Measurements from ENCODE around the gene KLF16. TPM values are rescaled to one million over a fixed set of nuclear protein-coding genes. Genes with fewer than 3 reads are reported as not detected.

Gene KLF16
- total RNA-seq, 1 donor, result 6.9 TPM

DNA sequence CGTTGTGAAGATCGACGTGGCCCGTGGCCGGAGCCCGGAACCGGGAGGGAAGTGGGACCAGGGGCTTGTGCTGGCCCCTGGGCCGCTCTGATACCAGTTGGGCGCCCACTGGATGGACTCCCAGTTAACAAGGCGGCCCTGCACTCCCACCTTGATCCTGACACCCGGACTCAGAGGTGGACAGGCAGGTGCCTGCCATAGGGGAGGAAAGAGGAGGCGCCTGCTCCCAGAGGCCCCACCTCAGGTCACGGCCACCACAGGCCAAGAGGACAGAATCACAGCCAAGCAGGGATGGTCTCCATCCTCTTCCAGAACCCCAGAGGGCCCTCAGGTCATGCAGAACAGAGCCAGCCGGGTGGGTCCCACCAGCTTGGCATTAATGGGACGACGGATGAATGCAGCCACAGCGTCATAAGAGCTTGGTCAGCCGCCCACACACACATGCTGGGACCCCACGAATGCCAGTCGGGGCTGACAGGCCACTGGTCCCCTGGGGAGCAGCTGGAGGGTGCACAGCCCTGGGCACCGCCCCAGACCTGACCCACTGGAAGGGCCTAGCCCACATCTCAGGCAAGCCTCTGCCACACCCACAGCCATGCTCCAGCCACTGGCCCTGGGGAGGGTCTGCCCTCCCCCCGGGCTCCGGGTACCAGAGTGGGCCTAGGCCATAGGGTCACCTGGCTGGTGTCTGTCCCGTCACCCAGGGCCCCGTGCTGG lies 9.6 kb upstream of the KLF16 start:
- Histone ChIP-seq H3K27ac (ENCODE audit: low read depth, low read length) (no peak overlapping the region), H2AFZ (ENCODE audit: low read length) (no peak overlapping the region), H3K9me3 (ENCODE audit: low read depth, low read length) (no peaks in the 10 kb centered on the region), H3K4me2 (ENCODE audit: insufficient read depth, low read length) (no peak overlapping the region), H4K20me1 (ENCODE audit: insufficient read depth, low read length) (peaks cover 24% of the 10 kb centered on the region), H3K79me2 (ENCODE audit: insufficient read depth, low read length) (peaks cover 62% of the 10 kb centered on the region), H3K36me3 (ENCODE audit: insufficient read depth, low read length) (peaks cover 14% of the 10 kb centered on the region), H3K27me3 (ENCODE audit: insufficient read depth, low read length) (no peaks in the 10 kb centered on the region), H3K4me3 (ENCODE audit: insufficient read depth, low read length) (no peak overlapping the region), H3K4me1 (ENCODE audit: insufficient read depth, low read length) (peaks cover 21% of the 10 kb centered on the region)
- DNase-seq (ENCODE audit: insufficient read length, low spot score, missing footprints), result peak; percentile 34
- TF ChIP-seq, protein P1, sequence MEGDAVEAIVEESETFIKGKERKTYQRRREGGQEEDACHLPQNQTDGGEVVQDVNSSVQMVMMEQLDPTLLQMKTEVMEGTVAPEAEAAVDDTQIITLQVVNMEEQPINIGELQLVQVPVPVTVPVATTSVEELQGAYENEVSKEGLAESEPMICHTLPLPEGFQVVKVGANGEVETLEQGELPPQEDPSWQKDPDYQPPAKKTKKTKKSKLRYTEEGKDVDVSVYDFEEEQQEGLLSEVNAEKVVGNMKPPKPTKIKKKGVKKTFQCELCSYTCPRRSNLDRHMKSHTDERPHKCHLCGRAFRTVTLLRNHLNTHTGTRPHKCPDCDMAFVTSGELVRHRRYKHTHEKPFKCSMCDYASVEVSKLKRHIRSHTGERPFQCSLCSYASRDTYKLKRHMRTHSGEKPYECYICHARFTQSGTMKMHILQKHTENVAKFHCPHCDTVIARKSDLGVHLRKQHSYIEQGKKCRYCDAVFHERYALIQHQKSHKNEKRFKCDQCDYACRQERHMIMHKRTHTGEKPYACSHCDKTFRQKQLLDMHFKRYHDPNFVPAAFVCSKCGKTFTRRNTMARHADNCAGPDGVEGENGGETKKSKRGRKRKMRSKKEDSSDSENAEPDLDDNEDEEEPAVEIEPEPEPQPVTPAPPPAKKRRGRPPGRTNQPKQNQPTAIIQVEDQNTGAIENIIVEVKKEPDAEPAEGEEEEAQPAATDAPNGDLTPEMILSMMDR (IDR thresholded peaks at IDR 0.05; ENCODE audit: extremely low read depth, low read depth, low read length), result no peak

DNA sequence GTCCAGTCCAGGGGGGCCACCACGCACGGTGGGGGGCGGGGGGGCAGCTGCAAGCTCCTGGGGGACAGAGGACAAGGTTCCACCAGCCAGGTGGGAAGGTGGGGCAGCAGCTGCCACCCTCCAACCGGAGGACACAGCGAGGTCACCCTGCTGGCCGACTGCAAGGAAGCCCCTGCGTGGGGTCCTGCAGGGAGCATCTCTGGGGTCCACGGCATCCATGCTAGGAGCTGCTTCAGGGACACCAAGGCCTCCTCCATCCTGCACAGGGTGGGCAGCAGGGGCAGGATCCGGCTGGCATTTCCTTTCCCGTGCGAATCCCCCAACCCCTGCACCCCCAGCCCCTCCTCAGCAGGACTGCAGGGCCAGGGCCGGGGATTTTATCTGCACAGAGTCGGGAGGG lies 8.3 kb upstream of the KLF16 start:
- no peak for DNase-seq (ENCODE audit: insufficient read length, low spot score, missing footprints)
- H3K79me2 ChIP-seq (ENCODE audit: insufficient read depth, low read length), result peaks cover 62% of the 10 kb centered on the region
- peaks cover 24% of the 10 kb centered on the region for H4K20me1 ChIP-seq (ENCODE audit: insufficient read depth, low read length)
- TF ChIP-seq, protein P1 (IDR thresholded peaks at IDR 0.05; ENCODE audit: extremely low read depth, low read depth, low read length), result no peak
- H3K4me1 ChIP-seq (ENCODE audit: insufficient read depth, low read length), result peaks cover 21% of the 10 kb centered on the region
- H3K27me3 ChIP-seq (ENCODE audit: insufficient read depth, low read length), result no peaks in the 10 kb centered on the region
- no peak overlapping the region for H2AFZ ChIP-seq (ENCODE audit: low read length)
- H3K9me3 ChIP-seq (ENCODE audit: low read depth, low read length), result no peaks in the 10 kb centered on the region
- no peak overlapping the region for H3K27ac ChIP-seq (ENCODE audit: low read depth, low read length)
- H3K36me3 ChIP-seq (ENCODE audit: insufficient read depth, low read length), result peaks cover 14% of the 10 kb centered on the region
- no peak overlapping the region for H3K4me2 ChIP-seq (ENCODE audit: insufficient read depth, low read length)
- H3K4me3 ChIP-seq (ENCODE audit: insufficient read depth, low read length), result no peak overlapping the region

DNA sequence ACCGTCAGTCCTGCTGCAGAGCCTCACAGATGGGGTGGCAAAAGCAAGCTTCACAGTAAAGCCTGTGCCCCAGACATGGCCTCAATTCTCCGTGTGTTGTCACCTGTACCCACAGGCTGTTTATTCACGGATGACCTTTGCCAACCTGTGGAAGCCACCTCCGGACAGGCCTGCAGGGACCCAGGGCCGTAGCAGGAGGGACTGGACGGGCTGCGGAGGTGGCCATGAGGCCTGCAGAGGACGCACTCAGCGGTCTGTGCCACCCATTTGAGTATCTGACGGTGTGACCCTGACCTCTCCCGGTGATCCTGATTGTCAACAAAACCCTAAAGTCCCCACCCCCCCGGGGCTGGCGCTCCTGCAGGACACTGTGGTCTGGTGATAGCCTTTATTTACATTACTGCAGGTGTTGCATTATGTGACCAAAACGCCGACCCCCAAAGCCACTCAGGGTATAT lies 7.8 kb upstream of the KLF16 start:
- Histone ChIP-seq H3K36me3 (ENCODE audit: insufficient read depth, low read length) (peaks cover 14% of the 10 kb centered on the region), H3K79me2 (ENCODE audit: insufficient read depth, low read length) (peaks cover 57% of the 10 kb centered on the region), H3K27ac (ENCODE audit: low read depth, low read length) (no peak overlapping the region), H3K9me3 (ENCODE audit: low read depth, low read length) (no peaks in the 10 kb centered on the region), H3K4me1 (ENCODE audit: insufficient read depth, low read length) (peaks cover 16% of the 10 kb centered on the region), H4K20me1 (ENCODE audit: insufficient read depth, low read length) (peaks cover 24% of the 10 kb centered on the region), H2AFZ (ENCODE audit: low read length) (no peak overlapping the region), H3K4me3 (ENCODE audit: insufficient read depth, low read length) (no peak overlapping the region), H3K4me2 (ENCODE audit: insufficient read depth, low read length) (no peak overlapping the region), H3K27me3 (ENCODE audit: insufficient read depth, low read length) (no peaks in the 10 kb centered on the region)
- TF ChIP-seq, protein P1 (IDR thresholded peaks at IDR 0.05; ENCODE audit: extremely low read depth, low read depth, low read length), result no peak
- peak; percentile 61 for DNase-seq (ENCODE audit: insufficient read length, low spot score, missing footprints)

DNA sequence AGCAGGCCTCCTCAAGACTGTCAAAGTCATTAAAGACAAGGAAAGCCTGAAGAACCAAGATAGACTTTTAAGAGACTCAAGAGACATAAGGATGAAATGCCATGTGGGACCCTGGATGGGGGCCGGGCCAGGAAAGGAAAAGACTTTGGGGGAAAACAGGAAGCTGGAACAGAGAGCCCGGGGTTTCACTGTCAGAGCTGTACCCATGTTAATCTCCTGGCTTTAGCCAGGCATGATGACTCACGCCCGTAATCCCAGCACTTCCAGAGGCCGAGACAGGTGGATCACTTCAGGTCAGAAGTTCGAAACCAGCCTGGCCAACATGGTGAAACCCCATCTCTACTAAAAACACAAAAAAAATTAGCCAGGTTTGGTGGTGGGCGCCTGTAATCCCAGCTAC lies 5.6 kb upstream of the KLF16 start:
- TF ChIP-seq, protein P1 (IDR thresholded peaks at IDR 0.05; ENCODE audit: extremely low read depth, low read depth, low read length), result no peak

More for the DNA sequence above, 5.6 kb upstream of the KLF16 start:
- peak; percentile 52 for DNase-seq (ENCODE audit: insufficient read length, low spot score, missing footprints)
- H3K79me2 ChIP-seq (ENCODE audit: insufficient read depth, low read length), result peaks cover 44% of the 10 kb centered on the region
- H3K4me2 ChIP-seq (ENCODE audit: insufficient read depth, low read length), result no peak overlapping the region
- H3K27me3 ChIP-seq (ENCODE audit: insufficient read depth, low read length), result no peaks in the 10 kb centered on the region
- no peak overlapping the region for H3K27ac ChIP-seq (ENCODE audit: low read depth, low read length)
- peaks cover 14% of the 10 kb centered on the region for H3K36me3 ChIP-seq (ENCODE audit: insufficient read depth, low read length)
- H3K4me1 ChIP-seq (ENCODE audit: insufficient read depth, low read length), result peaks cover 5% of the 10 kb centered on the region
- no peak overlapping the region for H2AFZ ChIP-seq (ENCODE audit: low read length)
- no peaks in the 10 kb centered on the region for H3K9me3 ChIP-seq (ENCODE audit: low read depth, low read length)
- H3K4me3 ChIP-seq (ENCODE audit: insufficient read depth, low read length), result no peak overlapping the region
- H4K20me1 ChIP-seq (ENCODE audit: insufficient read depth, low read length), result peaks cover 13% of the 10 kb centered on the region
